Loucy (cell line): ENCODE results near the gene TARBP2.
A peak's percentile ranks its signal among the peaks of the same experiment; 100 is the strongest.

Experiments used
- H2AFZ ChIP-seq: fragments of 200-600 bp; sonication (generic); 2 replicates; pipeline ENCODE4 v1.6.0; 2016; ENCODE audit warnings: antibody characterized with exemption, mild to moderate bottlenecking, low read length, moderate library complexity
- H3F3A ChIP-seq: fragments of 200-600 bp; 2 replicates; pipeline ENCODE4 v1.6.0; 2016; ENCODE audit warnings: antibody characterized with exemption, low read depth, mild to moderate bottlenecking
- H3K27me3 ChIP-seq: fragments of 200-600 bp; sonication (generic); 2 replicates; pipeline ENCODE4 v1.6.1; 2014; ENCODE audit warnings: low read length, mild to moderate bottlenecking; ENCODE audit not compliant: insufficient read depth, poor library complexity, severe bottlenecking
- H3K36me3 ChIP-seq: fragments of 200-600 bp; sonication (generic); 2 replicates; pipeline ENCODE4 v1.6.1; 2016; ENCODE audit warnings: low read length; ENCODE audit not compliant: insufficient read depth
- H3K4me1 ChIP-seq: fragments of 200-600 bp; sonication (generic); 2 replicates; pipeline ENCODE4 v1.5.1; 2014; ENCODE audit warnings: low read length, mild to moderate bottlenecking; ENCODE audit not compliant: insufficient read depth, poor library complexity, severe bottlenecking
- H3K4me2 ChIP-seq: fragments of 200-600 bp; sonication (generic); 2 replicates; pipeline ENCODE4 v1.6.0; 2014; ENCODE audit warnings: antibody characterized with exemption, low read length, low read depth, mild to moderate bottlenecking; ENCODE audit not compliant: poor library complexity, severe bottlenecking
- H3K4me3 ChIP-seq: fragments of 200-600 bp; sonication (generic); 2 replicates; pipeline ENCODE4 v1.5.1; 2014; ENCODE audit warnings: low read length, mild to moderate bottlenecking, mixed read lengths; ENCODE audit not compliant: poor library complexity, severe bottlenecking
- H3K79me2 ChIP-seq: fragments of 200-600 bp; sonication (generic); 2 replicates; pipeline ENCODE4 v1.6.1; 2014; ENCODE audit warnings: low read length; ENCODE audit not compliant: insufficient read depth
- H3K9ac ChIP-seq: fragments of 200-600 bp; sonication (generic); 2 replicates; pipeline ENCODE4 v1.6.0; 2014; ENCODE audit warnings: mild to moderate bottlenecking, low read depth, low read length, moderate library complexity; ENCODE audit not compliant: poor library complexity, severe bottlenecking
- H3K9me2 ChIP-seq: fragments of 200-600 bp; sonication (generic); replicated peaks from 2 replicates; pipeline ENCODE4 v1.6.1; 2016; ENCODE audit warnings: low read depth, low read length, mixed read lengths
- H3K9me3 ChIP-seq: fragments of 200-600 bp; sonication (generic); 2 replicates; pipeline ENCODE4 v1.6.1; 2014; ENCODE audit warnings: mild to moderate bottlenecking, antibody characterized with exemption, low read length, low read depth; ENCODE audit not compliant: insufficient read depth
- H4K20me1 ChIP-seq: fragments of 200-600 bp; sonication (generic); 2 replicates; pipeline ENCODE4 v1.6.0; 2014; ENCODE audit warnings: antibody characterized with exemption, low read length, mild to moderate bottlenecking; ENCODE audit not compliant: insufficient read depth, poor library complexity, severe bottlenecking
- EZH2phosphoT487 ChIP-seq: fragments of 200-600 bp; IDR thresholded peaks from 2 replicates; pipeline ENCODE4 v1.6.1; 2018; ENCODE audit warnings: antibody characterized with exemption, mild to moderate bottlenecking, moderate library complexity, borderline replicate concordance
- TF ChIP-seq, protein P1 (sequence below): fragments of 200-600 bp; sonication (generic); conservative IDR thresholded peaks from 2 replicates; pipeline ENCODE4 v1.5.1; 2014; ENCODE audit warnings: mild to moderate bottlenecking, antibody characterized with exemption, low read length

Gene TARBP2

GRCh38 chr12:53499266-53500141 is 1.6 kb upstream of the TARBP2 start, which contains the start of gene MAP3K12:
Gene MAP3K12, minus strand, starts transcription at chr12:53499458. Its CDS starts 12,067 bp downstream, at chr12:53487391.
- no peaks in the 10 kb centered on the region for H4K20me1 ChIP-seq
- H3K4me2 ChIP-seq = peak within 1 kb of the TSS; percentile 82
- peak within 1 kb of the TSS; percentile 73; the same call in 1 of the 2 replicates for H2AFZ ChIP-seq
- H3K36me3 ChIP-seq = no peaks in the 10 kb centered on the region
- no peaks in the 10 kb centered on the region for H3F3A ChIP-seq
- H3K9me2 ChIP-seq = no peaks in the 10 kb centered on the region
- H3K27me3 ChIP-seq = no peaks in the 10 kb centered on the region
- TF ChIP-seq, protein P1, sequence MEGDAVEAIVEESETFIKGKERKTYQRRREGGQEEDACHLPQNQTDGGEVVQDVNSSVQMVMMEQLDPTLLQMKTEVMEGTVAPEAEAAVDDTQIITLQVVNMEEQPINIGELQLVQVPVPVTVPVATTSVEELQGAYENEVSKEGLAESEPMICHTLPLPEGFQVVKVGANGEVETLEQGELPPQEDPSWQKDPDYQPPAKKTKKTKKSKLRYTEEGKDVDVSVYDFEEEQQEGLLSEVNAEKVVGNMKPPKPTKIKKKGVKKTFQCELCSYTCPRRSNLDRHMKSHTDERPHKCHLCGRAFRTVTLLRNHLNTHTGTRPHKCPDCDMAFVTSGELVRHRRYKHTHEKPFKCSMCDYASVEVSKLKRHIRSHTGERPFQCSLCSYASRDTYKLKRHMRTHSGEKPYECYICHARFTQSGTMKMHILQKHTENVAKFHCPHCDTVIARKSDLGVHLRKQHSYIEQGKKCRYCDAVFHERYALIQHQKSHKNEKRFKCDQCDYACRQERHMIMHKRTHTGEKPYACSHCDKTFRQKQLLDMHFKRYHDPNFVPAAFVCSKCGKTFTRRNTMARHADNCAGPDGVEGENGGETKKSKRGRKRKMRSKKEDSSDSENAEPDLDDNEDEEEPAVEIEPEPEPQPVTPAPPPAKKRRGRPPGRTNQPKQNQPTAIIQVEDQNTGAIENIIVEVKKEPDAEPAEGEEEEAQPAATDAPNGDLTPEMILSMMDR = peak; percentile 22; the same call in 1 of the 2 replicates
- TF ChIP-seq EZH2phosphoT487 = no peak
- H3K4me1 ChIP-seq = peaks cover 40% of the 10 kb centered on the region
- peaks cover 34% of the 10 kb centered on the region for H3K79me2 ChIP-seq
- H3K9ac ChIP-seq = peak within 1 kb of the TSS; percentile 61
- H3K4me3 ChIP-seq = peak within 1 kb of the TSS; percentile 93
- no peaks in the 10 kb centered on the region for H3K9me3 ChIP-seq

- Histone ChIP-seq H3K4me3 (peak overlapping the region; percentile 93), H2AFZ (no peak overlapping the region), H3K9ac (peak overlapping the region; percentile 61), H3F3A (no peaks in the 10 kb centered on the region), H3K4me2 (peak overlapping the region; percentile 82), H3K9me3 (no peaks in the 10 kb centered on the region), H3K36me3 (no peaks in the 10 kb centered on the region), H3K9me2 (no peaks in the 10 kb centered on the region), H3K4me1 (peaks cover 40% of the 10 kb centered on the region), H4K20me1 (no peaks in the 10 kb centered on the region), H3K79me2 (peaks cover 34% of the 10 kb centered on the region), H3K27me3 (no peaks in the 10 kb centered on the region)
- TF ChIP-seq, protein P1 = no peak
- no peak for TF ChIP-seq EZH2phosphoT487
Observed at GRCh38 chr12:53500142-53500775, 824 bp upstream of the TARBP2 start.

DNA sequence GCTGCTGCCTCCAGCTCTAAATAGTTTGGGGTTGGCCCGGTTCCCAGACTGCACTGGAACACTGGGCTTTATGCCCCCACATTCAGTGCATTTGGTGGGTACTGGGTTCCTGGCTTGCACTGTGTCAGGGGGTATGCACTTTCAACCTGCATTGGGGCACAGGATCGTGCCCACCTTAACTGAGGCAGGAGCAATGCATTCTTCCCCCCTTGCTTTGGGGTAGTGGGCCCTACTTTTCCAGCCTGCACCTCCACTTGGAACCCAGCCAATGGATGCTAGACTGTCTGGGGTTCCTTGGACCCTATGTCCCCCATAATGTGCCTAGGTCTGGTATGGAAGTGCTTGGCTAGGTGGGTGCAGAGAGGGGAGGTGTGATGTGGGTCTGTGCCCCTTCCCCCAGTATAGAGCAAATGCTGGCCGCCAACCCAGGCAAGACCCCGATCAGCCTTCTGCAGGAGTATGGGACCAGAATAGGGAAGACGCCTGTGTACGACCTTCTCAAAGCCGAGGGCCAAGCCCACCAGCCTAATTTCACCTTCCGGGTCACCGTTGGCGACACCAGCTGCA is 615 bp downstream of the TARBP2 start:
- peaks cover 33% of the 10 kb centered on the region for H3K4me1 ChIP-seq
- no peaks in the 10 kb centered on the region for H3K9me2 ChIP-seq
- H3K9ac ChIP-seq = peak overlapping the region; percentile 88
- H3K27me3 ChIP-seq = no peaks in the 10 kb centered on the region
- TF ChIP-seq EZH2phosphoT487 = no peak
- TF ChIP-seq, protein P1 = no peak
- H3K36me3 ChIP-seq = no peaks in the 10 kb centered on the region; the same call in 1 of the 2 replicates
- no peaks in the 10 kb centered on the region for H3F3A ChIP-seq
- peak overlapping the region; percentile 94 for H3K4me2 ChIP-seq
- peak overlapping the region; percentile 93 for H3K4me3 ChIP-seq
- H3K9me3 ChIP-seq = no peaks in the 10 kb centered on the region
- H2AFZ ChIP-seq = peak overlapping the region; percentile 90
- no peaks in the 10 kb centered on the region for H4K20me1 ChIP-seq
- H3K79me2 ChIP-seq = peaks cover 34% of the 10 kb centered on the region
